Neural cell (in vitro differentiated cells): ENCODE results near the gene TOR1AIP1.

Experiments
- EP300 ChIP-seq: fragments of 450-650 bp; conservative IDR thresholded peaks from 2 replicates; pipeline ENCODE4 v1.6.1; 2014; ENCODE audit warnings: antibody characterized with exemption, mild to moderate bottlenecking, moderate library complexity; ENCODE audit not compliant: poor library complexity, severe bottlenecking
- EZH2 ChIP-seq: fragments of 200-600, 300-800 bp; shearing (Covaris generic), sonication (generic); IDR thresholded peaks from 2 replicates; pipeline ENCODE4 v1.6.1; 2014; ENCODE audit warnings: antibody characterized with exemption, low read length, borderline replicate concordance, mild to moderate bottlenecking; ENCODE audit not compliant: insufficient read depth, poor library complexity, severe bottlenecking
- MXI1 ChIP-seq: fragments of 450-650 bp; conservative IDR thresholded peaks from 2 replicates; pipeline ENCODE4 v1.6.1; 2014; ENCODE audit warnings: antibody characterized with exemption, mild to moderate bottlenecking; ENCODE audit not compliant: poor library complexity, severe bottlenecking
- POLR2AphosphoS5 ChIP-seq: IDR thresholded peaks from 2 replicates; pipeline ENCODE4 v1.6.1; 2012
- RAD21 ChIP-seq: fragments of 450-650 bp; conservative IDR thresholded peaks from 2 replicates; pipeline ENCODE4 v1.6.1; 2014; ENCODE audit warnings: antibody characterized with exemption, mild to moderate bottlenecking, moderate library complexity
- SMC3 ChIP-seq: fragments of 450-650 bp; conservative IDR thresholded peaks from 2 replicates; pipeline ENCODE4 v1.6.1; 2014; ENCODE audit warnings: antibody characterized with exemption, mild to moderate bottlenecking, moderate library complexity; ENCODE audit not compliant: poor library complexity
- TAF1 ChIP-seq: IDR thresholded peaks from 2 replicates; pipeline ENCODE4 v1.6.1; 2012; ENCODE audit warnings: low read depth
- TF ChIP-seq, protein P1 (sequence below): fragments of 450-650 bp; IDR thresholded peaks from 2 replicates; pipeline ENCODE4 v1.5.1; 2014; ENCODE audit warnings: antibody characterized with exemption, mild to moderate bottlenecking, moderate library complexity; ENCODE audit not compliant: poor library complexity, severe bottlenecking
- TF ChIP-seq, protein P2 (sequence below): IDR thresholded peaks from 2 replicates; pipeline ENCODE4 v1.6.1; 2012; ENCODE audit warnings: borderline replicate concordance

DNA sequence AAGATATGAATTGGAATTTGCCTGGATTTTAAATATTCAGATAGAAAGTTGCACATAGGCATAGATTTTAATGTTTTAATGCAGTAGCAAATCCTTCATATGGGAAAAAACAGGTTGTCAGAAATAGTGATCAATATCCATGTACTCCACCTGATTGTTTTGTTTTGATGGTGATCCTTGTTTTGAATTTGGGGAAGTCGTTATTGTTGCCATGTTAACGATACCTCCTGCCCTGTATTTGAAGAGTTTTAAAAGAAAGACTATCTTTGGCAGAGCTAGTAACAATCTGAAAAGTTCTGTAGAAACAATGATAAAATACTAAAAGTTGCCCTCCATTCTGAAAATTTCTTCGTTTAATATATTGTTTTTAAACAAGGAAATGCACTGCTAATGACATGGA is 73.6 kb downstream of the TOR1AIP1 start:
- TF ChIP-seq, protein P1, sequence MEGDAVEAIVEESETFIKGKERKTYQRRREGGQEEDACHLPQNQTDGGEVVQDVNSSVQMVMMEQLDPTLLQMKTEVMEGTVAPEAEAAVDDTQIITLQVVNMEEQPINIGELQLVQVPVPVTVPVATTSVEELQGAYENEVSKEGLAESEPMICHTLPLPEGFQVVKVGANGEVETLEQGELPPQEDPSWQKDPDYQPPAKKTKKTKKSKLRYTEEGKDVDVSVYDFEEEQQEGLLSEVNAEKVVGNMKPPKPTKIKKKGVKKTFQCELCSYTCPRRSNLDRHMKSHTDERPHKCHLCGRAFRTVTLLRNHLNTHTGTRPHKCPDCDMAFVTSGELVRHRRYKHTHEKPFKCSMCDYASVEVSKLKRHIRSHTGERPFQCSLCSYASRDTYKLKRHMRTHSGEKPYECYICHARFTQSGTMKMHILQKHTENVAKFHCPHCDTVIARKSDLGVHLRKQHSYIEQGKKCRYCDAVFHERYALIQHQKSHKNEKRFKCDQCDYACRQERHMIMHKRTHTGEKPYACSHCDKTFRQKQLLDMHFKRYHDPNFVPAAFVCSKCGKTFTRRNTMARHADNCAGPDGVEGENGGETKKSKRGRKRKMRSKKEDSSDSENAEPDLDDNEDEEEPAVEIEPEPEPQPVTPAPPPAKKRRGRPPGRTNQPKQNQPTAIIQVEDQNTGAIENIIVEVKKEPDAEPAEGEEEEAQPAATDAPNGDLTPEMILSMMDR, result no peak
- TF ChIP-seq, protein P2, sequence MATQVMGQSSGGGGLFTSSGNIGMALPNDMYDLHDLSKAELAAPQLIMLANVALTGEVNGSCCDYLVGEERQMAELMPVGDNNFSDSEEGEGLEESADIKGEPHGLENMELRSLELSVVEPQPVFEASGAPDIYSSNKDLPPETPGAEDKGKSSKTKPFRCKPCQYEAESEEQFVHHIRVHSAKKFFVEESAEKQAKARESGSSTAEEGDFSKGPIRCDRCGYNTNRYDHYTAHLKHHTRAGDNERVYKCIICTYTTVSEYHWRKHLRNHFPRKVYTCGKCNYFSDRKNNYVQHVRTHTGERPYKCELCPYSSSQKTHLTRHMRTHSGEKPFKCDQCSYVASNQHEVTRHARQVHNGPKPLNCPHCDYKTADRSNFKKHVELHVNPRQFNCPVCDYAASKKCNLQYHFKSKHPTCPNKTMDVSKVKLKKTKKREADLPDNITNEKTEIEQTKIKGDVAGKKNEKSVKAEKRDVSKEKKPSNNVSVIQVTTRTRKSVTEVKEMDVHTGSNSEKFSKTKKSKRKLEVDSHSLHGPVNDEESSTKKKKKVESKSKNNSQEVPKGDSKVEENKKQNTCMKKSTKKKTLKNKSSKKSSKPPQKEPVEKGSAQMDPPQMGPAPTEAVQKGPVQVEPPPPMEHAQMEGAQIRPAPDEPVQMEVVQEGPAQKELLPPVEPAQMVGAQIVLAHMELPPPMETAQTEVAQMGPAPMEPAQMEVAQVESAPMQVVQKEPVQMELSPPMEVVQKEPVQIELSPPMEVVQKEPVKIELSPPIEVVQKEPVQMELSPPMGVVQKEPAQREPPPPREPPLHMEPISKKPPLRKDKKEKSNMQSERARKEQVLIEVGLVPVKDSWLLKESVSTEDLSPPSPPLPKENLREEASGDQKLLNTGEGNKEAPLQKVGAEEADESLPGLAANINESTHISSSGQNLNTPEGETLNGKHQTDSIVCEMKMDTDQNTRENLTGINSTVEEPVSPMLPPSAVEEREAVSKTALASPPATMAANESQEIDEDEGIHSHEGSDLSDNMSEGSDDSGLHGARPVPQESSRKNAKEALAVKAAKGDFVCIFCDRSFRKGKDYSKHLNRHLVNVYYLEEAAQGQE, result no peak
- no peak for TF ChIP-seq TAF1
- no peak for TF ChIP-seq POLR2AphosphoS5
- no peak for TF ChIP-seq EZH2
- no peak for TF ChIP-seq SMC3
- no peak for TF ChIP-seq EP300
- no peak for TF ChIP-seq MXI1
- TF ChIP-seq RAD21, result no peak
